SK-N-SH treated with all-trans-retinoic acid at 6 μM for 48 hours (cell line): ENCODE measurements around the gene GRAP2.

Experiments
- ATAC-seq: fragments of 200-7000 bp; cut with Tn5 transposase; 3 replicates; pipeline ENCODE4 v1.9.1; 2020; ENCODE audit warnings: mild to moderate bottlenecking, moderate library complexity
- ARNTL ChIP-seq: fragments of 450-650 bp; formaldehyde crosslinking; IDR thresholded peaks from 2 replicates; pipeline ENCODE4 v1.5.0; 2020; ENCODE audit warnings: low read depth, mild to moderate bottlenecking, moderate library complexity, borderline replicate concordance
- CSDC2 ChIP-seq: fragments of 250-450 bp; sonication (Bioruptor Pico); IDR thresholded peaks from 2 replicates; pipeline ENCODE4 v1.5.0; 2020; ENCODE audit warnings: mild to moderate bottlenecking, moderate library complexity
- ESRRG ChIP-seq: fragments of 250-450 bp; sonication (Bioruptor Pico); IDR thresholded peaks from 2 replicates; pipeline ENCODE4 v1.6.1; 2021; ENCODE audit warnings: mild to moderate bottlenecking
- GLIS3 ChIP-seq: fragments of 250-450 bp; sonication (Bioruptor Pico); IDR thresholded peaks from 2 replicates; pipeline ENCODE4 v1.5.0; 2020; ENCODE audit warnings: mild to moderate bottlenecking, moderate library complexity
- ISL1 ChIP-seq: fragments of 250-450 bp; sonication (Bioruptor Pico); IDR thresholded peaks from 2 replicates; pipeline ENCODE4 v2.1.2; 2022; ENCODE audit warnings: mild to moderate bottlenecking, moderate library complexity
- OSR1 ChIP-seq: fragments of 250-450 bp; sonication (Bioruptor Pico); IDR thresholded peaks from 2 replicates; pipeline ENCODE4 v1.8.0; 2022; ENCODE audit warnings: moderate library complexity, mild to moderate bottlenecking, inconsistent platforms
- PPARA ChIP-seq: fragments of 250-450 bp; sonication (Bioruptor Pico); IDR thresholded peaks from 2 replicates; pipeline ENCODE4 v1.5.0; 2020; ENCODE audit warnings: mild to moderate bottlenecking, borderline replicate concordance
- RARB ChIP-seq: fragments of 250-450 bp; sonication (Bioruptor Pico); IDR thresholded peaks from 2 replicates; pipeline ENCODE4 v1.8.0; 2021; ENCODE audit warnings: mild to moderate bottlenecking, moderate library complexity
- SNAI2 ChIP-seq: fragments of 250-450 bp; sonication (Bioruptor Pico); IDR thresholded peaks from 2 replicates; pipeline ENCODE4 v1.5.0; 2020; ENCODE audit warnings: mild to moderate bottlenecking, moderate library complexity
- TCF4 ChIP-seq: fragments of 250-450 bp; sonication (Bioruptor Pico); IDR thresholded peaks from 2 replicates; pipeline ENCODE4 v1.8.0; 2021; ENCODE audit warnings: mild to moderate bottlenecking, moderate library complexity, borderline replicate concordance
- TOX ChIP-seq: fragments of 250-450 bp; sonication (Bioruptor Pico); IDR thresholded peaks from 2 replicates; pipeline ENCODE4 v1.8.0; 2021; ENCODE audit warnings: mild to moderate bottlenecking, moderate library complexity, borderline replicate concordance
- ZFP3 ChIP-seq: fragments of 250-450 bp; sonication (Bioruptor Pico); IDR thresholded peaks from 2 replicates; pipeline ENCODE4 v1.5.0; 2020; ENCODE audit warnings: mild to moderate bottlenecking, moderate library complexity
- ZFP30 ChIP-seq: fragments of 450-650 bp; formaldehyde crosslinking; IDR thresholded peaks from 2 replicates; pipeline ENCODE4 v1.5.0; 2022; ENCODE audit warnings: mild to moderate bottlenecking, moderate library complexity
- ZNF565 ChIP-seq: fragments of 450-650 bp; formaldehyde crosslinking; conservative IDR thresholded peaks from 2 replicates; pipeline ENCODE4 v1.5.0; 2020; ENCODE audit warnings: low read depth, mild to moderate bottlenecking, moderate library complexity
- ZNF8 ChIP-seq: fragments of 450-650 bp; formaldehyde crosslinking; IDR thresholded peaks from 2 replicates; pipeline ENCODE4 v1.5.0; 2020; ENCODE audit warnings: mild to moderate bottlenecking, moderate library complexity
- TF ChIP-seq, protein P1 (sequence below): fragments of 250-450 bp; sonication (Bioruptor Pico); IDR thresholded peaks from 2 replicates; pipeline ENCODE4 v1.8.0; 2021; ENCODE audit warnings: low read depth, mild to moderate bottlenecking, moderate library complexity, borderline replicate concordance
- TF ChIP-seq, protein P2 (sequence below): fragments of 250-450 bp; sonication (Bioruptor Pico); IDR thresholded peaks from 2 replicates; pipeline ENCODE4 v1.5.0; 2020; ENCODE audit warnings: mild to moderate bottlenecking, moderate library complexity
- TF ChIP-seq, protein P3 (sequence below): fragments of 250-450 bp; sonication (Bioruptor Pico); IDR thresholded peaks from 2 replicates; pipeline ENCODE4 v1.8.0; 2020; ENCODE audit warnings: mild to moderate bottlenecking, moderate library complexity, borderline replicate concordance
- TF ChIP-seq, protein P4 (sequence below): fragments of 250-450 bp; sonication (Bioruptor Pico); IDR thresholded peaks from 2 replicates; pipeline ENCODE4 v1.5.1; 2020; ENCODE audit warnings: low read depth, mild to moderate bottlenecking, moderate library complexity
- TF ChIP-seq, protein P5 (sequence below): fragments of 250-450 bp; sonication (Bioruptor Pico); IDR thresholded peaks from 2 replicates; pipeline ENCODE4 v1.5.1; 2021; ENCODE audit warnings: mild to moderate bottlenecking, moderate library complexity

GRAP2 gene

DNA sequence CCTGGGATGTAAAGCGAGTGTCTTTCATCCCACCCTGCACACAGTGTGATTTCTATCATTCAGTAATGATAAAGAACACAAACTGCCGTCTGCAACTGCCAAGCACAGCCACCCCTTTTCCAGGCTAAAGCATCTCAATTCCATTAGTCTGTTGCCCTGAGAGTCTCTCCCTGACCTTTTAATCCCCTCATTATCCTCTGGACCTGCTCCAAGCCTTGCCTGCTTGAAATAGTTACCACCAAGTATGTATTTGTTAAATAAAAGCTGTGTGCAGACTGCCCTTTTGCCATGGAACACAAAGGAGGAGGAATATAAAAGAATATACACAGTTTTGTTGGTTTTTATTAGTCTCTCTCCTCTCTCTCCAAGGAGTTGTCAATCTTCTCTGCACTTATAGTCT, 13.0 kb downstream of the GRAP2 start:
- TF ChIP-seq ZNF565 (no peak), RARB (CRISPR knock-in tag) (no peak), PPARA (CRISPR knock-in tag) (no peak), ESRRG (CRISPR knock-in tag) (no peak), SNAI2 (no peak)
- TF ChIP-seq, protein P1, sequence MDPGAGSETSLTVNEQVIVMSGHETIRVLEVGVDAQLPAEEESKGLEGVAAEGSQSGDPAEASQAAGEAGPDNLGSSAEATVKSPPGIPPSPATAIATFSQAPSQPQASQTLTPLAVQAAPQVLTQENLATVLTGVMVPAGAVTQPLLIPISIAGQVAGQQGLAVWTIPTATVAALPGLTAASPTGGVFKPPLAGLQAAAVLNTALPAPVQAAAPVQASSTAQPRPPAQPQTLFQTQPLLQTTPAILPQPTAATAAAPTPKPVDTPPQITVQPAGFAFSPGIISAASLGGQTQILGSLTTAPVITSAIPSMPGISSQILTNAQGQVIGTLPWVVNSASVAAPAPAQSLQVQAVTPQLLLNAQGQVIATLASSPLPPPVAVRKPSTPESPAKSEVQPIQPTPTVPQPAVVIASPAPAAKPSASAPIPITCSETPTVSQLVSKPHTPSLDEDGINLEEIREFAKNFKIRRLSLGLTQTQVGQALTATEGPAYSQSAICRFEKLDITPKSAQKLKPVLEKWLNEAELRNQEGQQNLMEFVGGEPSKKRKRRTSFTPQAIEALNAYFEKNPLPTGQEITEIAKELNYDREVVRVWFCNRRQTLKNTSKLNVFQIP, result no peak
- TF ChIP-seq, protein P2, sequence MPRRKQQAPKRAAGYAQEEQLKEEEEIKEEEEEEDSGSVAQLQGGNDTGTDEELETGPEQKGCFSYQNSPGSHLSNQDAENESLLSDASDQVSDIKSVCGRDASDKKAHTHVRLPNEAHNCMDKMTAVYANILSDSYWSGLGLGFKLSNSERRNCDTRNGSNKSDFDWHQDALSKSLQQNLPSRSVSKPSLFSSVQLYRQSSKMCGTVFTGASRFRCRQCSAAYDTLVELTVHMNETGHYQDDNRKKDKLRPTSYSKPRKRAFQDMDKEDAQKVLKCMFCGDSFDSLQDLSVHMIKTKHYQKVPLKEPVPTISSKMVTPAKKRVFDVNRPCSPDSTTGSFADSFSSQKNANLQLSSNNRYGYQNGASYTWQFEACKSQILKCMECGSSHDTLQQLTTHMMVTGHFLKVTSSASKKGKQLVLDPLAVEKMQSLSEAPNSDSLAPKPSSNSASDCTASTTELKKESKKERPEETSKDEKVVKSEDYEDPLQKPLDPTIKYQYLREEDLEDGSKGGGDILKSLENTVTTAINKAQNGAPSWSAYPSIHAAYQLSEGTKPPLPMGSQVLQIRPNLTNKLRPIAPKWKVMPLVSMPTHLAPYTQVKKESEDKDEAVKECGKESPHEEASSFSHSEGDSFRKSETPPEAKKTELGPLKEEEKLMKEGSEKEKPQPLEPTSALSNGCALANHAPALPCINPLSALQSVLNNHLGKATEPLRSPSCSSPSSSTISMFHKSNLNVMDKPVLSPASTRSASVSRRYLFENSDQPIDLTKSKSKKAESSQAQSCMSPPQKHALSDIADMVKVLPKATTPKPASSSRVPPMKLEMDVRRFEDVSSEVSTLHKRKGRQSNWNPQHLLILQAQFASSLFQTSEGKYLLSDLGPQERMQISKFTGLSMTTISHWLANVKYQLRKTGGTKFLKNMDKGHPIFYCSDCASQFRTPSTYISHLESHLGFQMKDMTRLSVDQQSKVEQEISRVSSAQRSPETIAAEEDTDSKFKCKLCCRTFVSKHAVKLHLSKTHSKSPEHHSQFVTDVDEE, result no peak
- TF ChIP-seq, protein P3, sequence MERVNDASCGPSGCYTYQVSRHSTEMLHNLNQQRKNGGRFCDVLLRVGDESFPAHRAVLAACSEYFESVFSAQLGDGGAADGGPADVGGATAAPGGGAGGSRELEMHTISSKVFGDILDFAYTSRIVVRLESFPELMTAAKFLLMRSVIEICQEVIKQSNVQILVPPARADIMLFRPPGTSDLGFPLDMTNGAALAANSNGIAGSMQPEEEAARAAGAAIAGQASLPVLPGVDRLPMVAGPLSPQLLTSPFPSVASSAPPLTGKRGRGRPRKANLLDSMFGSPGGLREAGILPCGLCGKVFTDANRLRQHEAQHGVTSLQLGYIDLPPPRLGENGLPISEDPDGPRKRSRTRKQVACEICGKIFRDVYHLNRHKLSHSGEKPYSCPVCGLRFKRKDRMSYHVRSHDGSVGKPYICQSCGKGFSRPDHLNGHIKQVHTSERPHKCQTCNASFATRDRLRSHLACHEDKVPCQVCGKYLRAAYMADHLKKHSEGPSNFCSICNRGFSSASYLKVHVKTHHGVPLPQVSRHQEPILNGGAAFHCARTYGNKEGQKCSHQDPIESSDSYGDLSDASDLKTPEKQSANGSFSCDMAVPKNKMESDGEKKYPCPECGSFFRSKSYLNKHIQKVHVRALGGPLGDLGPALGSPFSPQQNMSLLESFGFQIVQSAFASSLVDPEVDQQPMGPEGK (CRISPR knock-in tag), result no peak
- no peak for ATAC-seq

DNA sequence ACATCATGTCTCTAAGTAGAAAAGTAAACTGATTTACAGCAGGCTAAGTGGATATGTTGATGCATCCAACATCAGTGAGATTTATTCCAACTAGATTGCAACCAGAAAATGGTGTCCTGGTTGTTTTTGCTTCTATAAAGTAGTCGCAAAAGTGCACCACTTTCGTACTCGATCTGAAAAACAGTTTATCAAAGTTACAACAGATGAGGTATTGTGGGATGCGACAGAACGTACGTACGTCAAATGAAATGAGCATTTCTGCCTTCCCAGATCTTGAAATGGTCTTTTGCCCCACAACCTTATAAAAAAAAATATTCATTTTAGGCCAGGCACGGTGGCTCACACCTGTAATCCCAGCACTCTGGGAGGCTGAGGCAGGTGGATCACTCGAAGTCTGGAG, 13.7 kb downstream of the GRAP2 start:
- no peak for ATAC-seq
- TF ChIP-seq GLIS3 (CRISPR knock-in tag), result no peak
- TF ChIP-seq PPARA (CRISPR knock-in tag), result no peak
- no peak for TF ChIP-seq RARB (CRISPR knock-in tag)
- TF ChIP-seq, protein P3 (CRISPR knock-in tag), result no peak
- TF ChIP-seq ARNTL, result no peak
- TF ChIP-seq TCF4, result no peak
- TF ChIP-seq CSDC2 (CRISPR knock-in tag), result no peak
- TF ChIP-seq SNAI2, result no peak
- TF ChIP-seq TOX, result no peak
- TF ChIP-seq ZNF565, result no peak
- TF ChIP-seq ZFP30 (CRISPR knock-in tag), result no peak
- TF ChIP-seq ZFP3 (CRISPR knock-in tag), result no peak
- no peak for TF ChIP-seq ZNF8 (CRISPR knock-in tag)
- no peak for TF ChIP-seq OSR1 (CRISPR knock-in tag)

DNA sequence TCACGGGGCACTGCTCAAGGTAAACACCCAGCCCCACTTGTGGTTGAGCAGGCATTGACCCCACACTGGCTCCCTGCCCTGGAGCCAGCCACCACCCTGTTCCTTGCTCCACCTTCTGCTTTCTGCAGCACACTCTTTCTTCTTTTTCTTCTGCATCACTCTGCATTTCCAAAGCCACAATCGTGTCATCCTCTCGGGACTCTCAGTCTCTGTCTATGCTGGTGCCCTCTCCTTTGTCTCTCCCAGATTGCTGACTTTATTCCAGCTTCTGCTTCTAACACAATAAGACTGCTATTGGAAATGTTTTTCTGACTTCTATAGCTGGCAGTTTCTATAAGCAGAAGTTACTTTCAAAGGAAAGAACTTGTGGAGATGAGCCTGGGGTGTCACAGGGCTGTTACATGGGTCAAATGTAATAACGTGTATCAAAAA, 14.4 kb downstream of the GRAP2 start:
- TF ChIP-seq ZFP30 (CRISPR knock-in tag) (no peak), OSR1 (CRISPR knock-in tag) (no peak)
- TF ChIP-seq, protein P2, result no peak
- TF ChIP-seq, all 23 proteins: peak for 0
- ATAC-seq, result no peak

DNA sequence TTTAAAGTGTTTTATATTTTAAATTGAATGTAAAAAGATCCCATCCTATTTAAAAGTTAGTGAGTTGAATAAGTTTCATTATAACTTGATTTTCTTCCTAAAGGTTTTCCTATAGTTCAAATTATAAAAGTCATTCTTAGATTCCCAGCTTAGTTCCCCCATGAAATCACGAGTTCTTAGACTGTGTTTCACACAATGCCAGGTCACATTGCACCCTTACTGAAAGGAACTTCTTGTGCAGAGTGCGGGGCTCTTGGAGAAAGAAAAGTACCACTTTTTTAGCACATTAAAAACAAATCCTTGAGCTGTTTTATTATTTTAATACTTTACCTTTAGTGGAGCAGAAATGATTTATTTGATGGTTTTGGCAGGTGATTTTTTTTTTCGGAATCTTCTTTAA, 15.6 kb downstream of the GRAP2 start:
- TF ChIP-seq ZFP30 (CRISPR knock-in tag) (no peak), ARNTL (no peak), ZNF8 (CRISPR knock-in tag) (no peak), TOX (no peak), ESRRG (CRISPR knock-in tag) (no peak), ISL1 (CRISPR knock-in tag) (no peak)
- TF ChIP-seq, protein P4, sequence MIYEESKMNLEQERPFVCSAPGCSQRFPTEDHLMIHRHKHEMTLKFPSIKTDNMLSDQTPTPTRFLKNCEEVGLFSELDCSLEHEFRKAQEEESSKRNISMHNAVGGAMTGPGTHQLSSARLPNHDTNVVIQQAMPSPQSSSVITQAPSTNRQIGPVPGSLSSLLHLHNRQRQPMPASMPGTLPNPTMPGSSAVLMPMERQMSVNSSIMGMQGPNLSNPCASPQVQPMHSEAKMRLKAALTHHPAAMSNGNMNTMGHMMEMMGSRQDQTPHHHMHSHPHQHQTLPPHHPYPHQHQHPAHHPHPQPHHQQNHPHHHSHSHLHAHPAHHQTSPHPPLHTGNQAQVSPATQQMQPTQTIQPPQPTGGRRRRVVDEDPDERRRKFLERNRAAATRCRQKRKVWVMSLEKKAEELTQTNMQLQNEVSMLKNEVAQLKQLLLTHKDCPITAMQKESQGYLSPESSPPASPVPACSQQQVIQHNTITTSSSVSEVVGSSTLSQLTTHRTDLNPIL, result no peak
- TF ChIP-seq, protein P3 (CRISPR knock-in tag), result no peak
- TF ChIP-seq, protein P5, sequence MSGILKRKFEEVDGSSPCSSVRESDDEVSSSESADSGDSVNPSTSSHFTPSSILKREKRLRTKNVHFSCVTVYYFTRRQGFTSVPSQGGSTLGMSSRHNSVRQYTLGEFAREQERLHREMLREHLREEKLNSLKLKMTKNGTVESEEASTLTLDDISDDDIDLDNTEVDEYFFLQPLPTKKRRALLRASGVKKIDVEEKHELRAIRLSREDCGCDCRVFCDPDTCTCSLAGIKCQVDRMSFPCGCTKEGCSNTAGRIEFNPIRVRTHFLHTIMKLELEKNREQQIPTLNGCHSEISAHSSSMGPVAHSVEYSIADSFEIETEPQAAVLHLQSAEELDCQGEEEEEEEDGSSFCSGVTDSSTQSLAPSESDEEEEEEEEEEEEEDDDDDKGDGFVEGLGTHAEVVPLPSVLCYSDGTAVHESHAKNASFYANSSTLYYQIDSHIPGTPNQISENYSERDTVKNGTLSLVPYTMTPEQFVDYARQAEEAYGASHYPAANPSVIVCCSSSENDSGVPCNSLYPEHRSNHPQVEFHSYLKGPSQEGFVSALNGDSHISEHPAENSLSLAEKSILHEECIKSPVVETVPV (CRISPR knock-in tag), result no peak
- TF ChIP-seq, all 23 proteins: peak for 0
- no peak for ATAC-seq
